Measurements from ENCODE around the gene METTL17. TPM values are rescaled to one million over a fixed set of nuclear protein-coding genes. Genes with fewer than 3 reads are reported as not detected.

METTL17 gene
- total and polyA plus RNA-seq, 9 of the 15 experiments (the other 6 are each of a cell fraction or from before 2014, with no cell fraction given): 65.6 to 150 (median 90.0) TPM

DNA sequence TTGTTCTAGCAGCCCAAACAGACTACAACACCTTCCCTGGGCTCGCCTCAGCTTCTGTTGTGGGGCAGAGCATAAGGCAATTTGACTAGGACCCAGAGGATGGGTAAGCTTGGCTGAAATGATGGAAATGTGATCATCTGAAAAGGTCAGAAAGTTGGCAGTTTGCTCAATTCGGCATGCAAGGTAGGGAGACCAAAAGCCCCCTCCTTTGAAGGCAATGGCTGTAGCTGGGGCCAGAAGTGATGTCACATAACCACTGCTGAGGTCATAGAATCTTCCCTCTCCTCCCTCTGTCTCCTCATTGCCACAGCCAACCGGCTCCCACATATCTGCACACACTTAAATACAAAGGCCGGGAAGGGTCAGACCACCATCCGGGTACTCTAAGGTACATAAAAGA lies 40.1 kb downstream of the METTL17 start, which contains the start of gene TPPP2:
Gene TPPP2 (plus strand): TSS at position 301 of the 400 bp plus-strand sequence. CDS start 365 bp downstream, outside the sequence.
- in situ Hi-C loops (cut with MboI) (no loop called here), intact Hi-C loops (cut with micrococcal nuclease) (no loop called here)
- H3K4me3 ChIP-seq: no peak within 1 kb of the TSS
- H3K4me2 ChIP-seq (ENCODE audit: insufficient read depth, low read length): no peak within 1 kb of the TSS
- H3K79me2 ChIP-seq (ENCODE audit: control insufficient read depth, insufficient read depth, low read length): no peaks in the 10 kb centered on the region
- no peaks in the 10 kb centered on the region for H3K27me3 ChIP-seq (ENCODE audit: control insufficient read depth in 2 of 2, insufficient read depth in 2 of 2, low read length in 2 of 2)
- peaks cover 2% of the 10 kb centered on the region for H3K9me1 ChIP-seq (ENCODE audit: control insufficient read depth, insufficient read depth, low read length)
- FAIRE-seq: no peak
- DNase-seq (ENCODE audit: extremely low read depth in 1 of 4, low spot score in 3 of 4): no peak
- no peak for TF ChIP-seq HSF4 (CRISPR knock-in tag; IDR thresholded peaks at IDR 0.05; ENCODE audit: borderline replicate concordance)
- no peak for TF ChIP-seq CHD2 (IDR thresholded peaks at IDR 0.05; ENCODE audit: low read depth, low read length)
- TF ChIP-seq NEUROD1 (IDR thresholded peaks at IDR 0.05; ENCODE audit: borderline replicate concordance, low read depth, low read length, partially characterized antibody): no peak
- no peak for TF ChIP-seq ZBTB1 (CRISPR knock-in tag; IDR thresholded peaks at IDR 0.05; ENCODE audit: borderline replicate concordance, low read depth)
- TF ChIP-seq HNRNPK (IDR thresholded peaks at IDR 0.05; ENCODE audit: low read depth, low read length, poor library complexity, severe bottlenecking): no peak
- no peak for TF ChIP-seq ILF3 (IDR thresholded peaks at IDR 0.05; ENCODE audit: borderline replicate concordance)
- TF ChIP-seq, protein P1, sequence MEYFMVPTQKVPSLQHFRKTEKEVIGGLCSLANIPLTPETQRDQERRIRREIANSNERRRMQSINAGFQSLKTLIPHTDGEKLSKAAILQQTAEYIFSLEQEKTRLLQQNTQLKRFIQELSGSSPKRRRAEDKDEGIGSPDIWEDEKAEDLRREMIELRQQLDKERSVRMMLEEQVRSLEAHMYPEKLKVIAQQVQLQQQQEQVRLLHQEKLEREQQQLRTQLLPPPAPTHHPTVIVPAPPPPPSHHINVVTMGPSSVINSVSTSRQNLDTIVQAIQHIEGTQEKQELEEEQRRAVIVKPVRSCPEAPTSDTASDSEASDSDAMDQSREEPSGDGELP (CRISPR knock-in tag; IDR thresholded peaks at IDR 0.05; ENCODE audit: borderline replicate concordance): no peak
- no peak for TF ChIP-seq CEBPB (tag; IDR thresholded peaks at IDR 0.05)
- no peak for TF ChIP-seq CREBBP (IDR thresholded peaks at IDR 0.05; ENCODE audit: low read depth, low read length)
- TF ChIP-seq ZNF76 (CRISPR knock-in tag; IDR thresholded peaks at IDR 0.05; ENCODE audit: borderline replicate concordance): no peak
- no peak for TF ChIP-seq PCBP1 (IDR thresholded peaks at IDR 0.05; ENCODE audit: low read depth, low read length, poor library complexity, severe bottlenecking)
- TF ChIP-seq EP300 (IDR thresholded peaks at IDR 0.05; ENCODE audit: low read length): no peak
- TF ChIP-seq, protein P2, sequence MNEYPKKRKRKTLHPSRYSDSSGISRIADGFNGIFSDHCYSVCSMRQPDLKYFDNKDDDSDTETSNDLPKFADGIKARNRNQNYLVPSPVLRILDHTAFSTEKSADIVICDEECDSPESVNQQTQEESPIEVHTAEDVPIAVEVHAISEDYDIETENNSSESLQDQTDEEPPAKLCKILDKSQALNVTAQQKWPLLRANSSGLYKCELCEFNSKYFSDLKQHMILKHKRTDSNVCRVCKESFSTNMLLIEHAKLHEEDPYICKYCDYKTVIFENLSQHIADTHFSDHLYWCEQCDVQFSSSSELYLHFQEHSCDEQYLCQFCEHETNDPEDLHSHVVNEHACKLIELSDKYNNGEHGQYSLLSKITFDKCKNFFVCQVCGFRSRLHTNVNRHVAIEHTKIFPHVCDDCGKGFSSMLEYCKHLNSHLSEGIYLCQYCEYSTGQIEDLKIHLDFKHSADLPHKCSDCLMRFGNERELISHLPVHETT (CRISPR knock-in tag; conservative IDR thresholded peaks at IDR 0.05 in 1 of 2, IDR thresholded peaks at IDR 0.05 in 1 of 2): no peak
- no peak for TF ChIP-seq MIER1 (IDR thresholded peaks at IDR 0.05; ENCODE audit: low read depth)
- no peak for TF ChIP-seq RFX5 (IDR thresholded peaks at IDR 0.05; ENCODE audit: low read depth, low read length)
- TF ChIP-seq NCOR1 (IDR thresholded peaks at IDR 0.05): no peak
- TF ChIP-seq PTTG1 (tag; IDR thresholded peaks at IDR 0.05; ENCODE audit: low read depth): no peak
- no peak for TF ChIP-seq RFX7 (CRISPR knock-in tag; IDR thresholded peaks at IDR 0.05)
- 88% methylated on average over 1 of the region's 5 CpGs for WGBS (ENCODE audit: insufficient coverage, low coverage, missing lambda C conversion rate)
- ChIA-PET CTCF (ENCODE audit: low intra/inter-chr PET ratio) (no interaction called here), POLR2A (no interaction called here)
- ATAC-seq: no peak
- no peak within 1 kb of the TSS for H2AFZ ChIP-seq (ENCODE audit: low read depth, low read length)
- H3K9ac ChIP-seq (ENCODE audit: insufficient read depth in 1 of 2, low read depth in 2 of 2, low read length in 2 of 2): no peak within 1 kb of the TSS
- H4K20me1 ChIP-seq (replicated peaks; ENCODE audit: control insufficient read depth, insufficient read depth, low read length): no peaks in the 10 kb centered on the region
- no TSS peak for BruUV-seq (replicated peaks)
- H3K36me3 ChIP-seq (ENCODE audit: control insufficient read depth, insufficient read depth, low read length): no peaks in the 10 kb centered on the region
- peaks cover 20 to 27% of the 10 kb centered on the region in 2 experiments for H3K4me1 ChIP-seq (replicated peaks in 1 of 2; ENCODE audit: control insufficient read depth in 2 of 2, insufficient read depth in 2 of 2, low read length in 2 of 2)
- H3K9me3 ChIP-seq (replicated peaks; ENCODE audit: control insufficient read depth, insufficient read depth, low read depth, low read length): no peaks in the 10 kb centered on the region
- no peak within 1 kb of the TSS for H3K27ac ChIP-seq (ENCODE audit: extremely low read depth, low read depth, low read length)

Measured in K562 (cell line).